Frontal cortex (tissue), 4 donors: ENCODE data around the gene MAK. TPM values are rescaled to one million over a fixed set of nuclear protein-coding genes. Genes with fewer than 3 reads are reported as not detected.
"Not testable (repeated sequence)": the region's sequence is repeated elsewhere in the genome, so short reads cannot be mapped to it uniquely, and the experiment has no call there.

ENCODE experiments used
- DNase-seq, 2 donors: peaks; one replicate each; pipeline ENCODE4 v3.0.0; 2012; ENCODE audit warnings: low spot score in 2 of 2
- FAIRE-seq: peaks from 2 replicates; lab custom pipeline; 2012; peaks lifted over from hg19 to GRCh38; lab: Jason Lieb, UNC
- total RNA-seq: library from RNA; depleted of rRNA; stranded (reverse); fragments of >200 nt; gene quantifications from one replicate; pipeline ENCODE4 v1.2.3, GENCODE V29; 2014
- donor health status: control.
- donor health status: control.
- donor health status: control.

Gene MAK
- total RNA-seq: under 0.01 TPM

- peak; percentile 82 to 96 for DNase-seq
- peak; percentile 42 for FAIRE-seq
These were observed at the start of gene MAK for GRCh38 chr6:10837995-10838793. Gene MAK, minus strand, starts transcription at chr6:10838539. Its CDS starts 7,891 bp downstream, at chr6:10830648.

GRCh38 chr6:10886691-10887502 is 48.6 kb upstream of the MAK start, which contains the start of gene SYCP2L:
Gene SYCP2L, plus strand, starts transcription at chr6:10887052. Its CDS starts 75 bp downstream, at chr6:10887127.
- DNase-seq: no peak
- FAIRE-seq: no peak

- DNase-seq, FAIRE-seq: not testable (repeated sequence)
These were observed 48.0 kb upstream of the MAK start for GRCh38 chr6:10886365-10886690.

GRCh38 chr6:10884245-10884972 is 46.1 kb upstream of the MAK start:
- DNase-seq (no peak), FAIRE-seq (no peak)

GRCh38 chr6:10883312-10884244 is 45.2 kb upstream of the MAK start:
- FAIRE-seq (no peak), DNase-seq (no peak)

- DNase-seq: no peak
- no peak for FAIRE-seq
These were observed 44.4 kb upstream of the MAK start for GRCh38 chr6:10882657-10883171.

GRCh38 chr6:10882253-10882630 is 43.9 kb upstream of the MAK start:
- DNase-seq, FAIRE-seq: not testable (repeated sequence)

GRCh38 chr6:10880366-10880765 is 42.0 kb upstream of the MAK start:
- no peak for DNase-seq
- no peak for FAIRE-seq

GRCh38 chr6:10877871-10878270 is 39.5 kb upstream of the MAK start:
- no peak for FAIRE-seq
- no peak for DNase-seq

- FAIRE-seq: no peak
These were observed 38.7 kb upstream of the MAK start for GRCh38 chr6:10877012-10877411.

GRCh38 chr6:10875026-10875425 is 36.7 kb upstream of the MAK start:
- FAIRE-seq: no peak

More at GRCh38 chr6:10877012-10877411, 38.7 kb upstream of the MAK start:
- no peak for DNase-seq

GRCh38 chr6:10874207-10874606 is 35.9 kb upstream of the MAK start:
- DNase-seq: no peak
- no peak for FAIRE-seq

More at GRCh38 chr6:10875026-10875425, 36.7 kb upstream of the MAK start:
- DNase-seq: no peak

- DNase-seq (no peak), FAIRE-seq (no peak)
These were observed 35.0 kb upstream of the MAK start for GRCh38 chr6:10873374-10873773.

GRCh38 chr6:10867952-10868351 is 29.6 kb upstream of the MAK start:
- DNase-seq (no peak), FAIRE-seq (no peak)

- not testable (repeated sequence) for FAIRE-seq, DNase-seq
These were observed 28.4 kb upstream of the MAK start for GRCh38 chr6:10866709-10867108.

- DNase-seq, FAIRE-seq: not testable (repeated sequence)
These were observed 24.7 kb upstream of the MAK start for GRCh38 chr6:10863031-10863430.

GRCh38 chr6:10862361-10862760 is 24.0 kb upstream of the MAK start:
- FAIRE-seq: no peak

GRCh38 chr6:10861086-10861485 is 22.7 kb upstream of the MAK start:
- no peak for FAIRE-seq

More at GRCh38 chr6:10862361-10862760, 24.0 kb upstream of the MAK start:
- no peak for DNase-seq

GRCh38 chr6:10857259-10857658 is 18.9 kb upstream of the MAK start:
- FAIRE-seq: no peak
- DNase-seq: no peak

More at GRCh38 chr6:10861086-10861485, 22.7 kb upstream of the MAK start:
- no peak for DNase-seq
